NK-92 treated with Interleukin-12 subunit alpha and Interleukin-12 subunit beta, amount 100 ng/mL, for 24 hours (cell line): Measurements from ENCODE around the gene GINM1.

Source experiments
- DNase-seq: peaks from one replicate; lab custom pipeline; 2025; lab: John Stamatoyannopoulos, UW

Gene GINM1

GRCh38 chr6:149593408-149593807, 27.2 kb downstream of the GINM1 start:
- no peak for DNase-seq

- no peak for DNase-seq
Measured at GRCh38 chr6:149600508-149600907, 34.3 kb downstream of the GINM1 start.

GRCh38 chr6:149608381-149608982, 42.3 kb downstream of the GINM1 start:
- DNase-seq = no peak

GRCh38 chr6:149614337-149614736, 48.2 kb downstream of the GINM1 start:
- no peak for DNase-seq

- no peak for DNase-seq
Measured at GRCh38 chr6:149615805-149616204, 49.6 kb downstream of the GINM1 start.

- DNase-seq = no peak
Measured at GRCh38 chr6:149627672-149628071, 61.5 kb downstream of the GINM1 start.

GRCh38 chr6:149628875-149629510, 62.8 kb downstream of the GINM1 start:
- DNase-seq = no peak

GRCh38 chr6:149634315-149634714, 68.1 kb downstream of the GINM1 start:
- no peak for DNase-seq

GRCh38 chr6:149636124-149636523, 69.9 kb downstream of the GINM1 start:
- DNase-seq = no peak
